HUES6 (cell line): ENCODE results near the gene RAB4B.
A peak's percentile ranks its signal among the peaks of the same experiment; 100 is the strongest.
"Not testable (repeated sequence)": the region's sequence is repeated elsewhere in the genome, so short reads cannot be mapped to it uniquely, and the experiment has no call there.

ENCODE experiments used
- H3K27ac ChIP-seq: 2 replicates; pipeline ENCODE4 v1.7.0; 2013; ENCODE audit warnings: low read depth, mild to moderate bottlenecking, low read length, inconsistent platforms
- H3K27me3 ChIP-seq: 2 replicates; pipeline ENCODE4 v1.6.1; 2013; ENCODE audit warnings: low read length; ENCODE audit not compliant: control insufficient read depth, insufficient read depth
- H3K36me3 ChIP-seq: 2 replicates; pipeline ENCODE4 v1.6.1; 2013; ENCODE audit warnings: low read length; ENCODE audit not compliant: control insufficient read depth, insufficient read depth
- H3K4me1 ChIP-seq: 2 replicates; pipeline ENCODE4 v1.6.1; 2013; ENCODE audit warnings: low read length; ENCODE audit not compliant: control insufficient read depth, insufficient read depth
- H3K4me3 ChIP-seq: 2 replicates; pipeline ENCODE4 v1.5.1; 2013; ENCODE audit warnings: low read depth, low read length
- H3K9ac ChIP-seq: one replicate; pipeline ENCODE4 v1.6.1; 2013; ENCODE audit warnings: mild to moderate bottlenecking, low read length
- H3K9me3 ChIP-seq: 2 replicates; pipeline ENCODE4 v1.6.1; 2013; ENCODE audit warnings: low read depth, low read length; ENCODE audit not compliant: control insufficient read depth, insufficient read depth

RAB4B gene

GRCh38 chr19:40807147-40808020 lies 29.3 kb downstream of the RAB4B start:
- Histone ChIP-seq H3K36me3 (peaks cover 52% of the 10 kb centered on the region), H3K9ac (peak overlapping the region; percentile 21), H3K27me3 (peaks cover 8% of the 10 kb centered on the region; the same call in 1 of the 2 replicates), H3K27ac (no peak overlapping the region), H3K4me3 (no peak overlapping the region), H3K4me1 (peaks cover 66% of the 10 kb centered on the region), H3K9me3 (no peaks in the 10 kb centered on the region)

GRCh38 chr19:40808021-40808325 lies 29.9 kb downstream of the RAB4B start:
- peaks cover 64% of the 10 kb centered on the region for H3K4me1 ChIP-seq
- H3K27me3 ChIP-seq = peaks cover 12% of the 10 kb centered on the region; the same call in 1 of the 2 replicates
- H3K27ac ChIP-seq = no peak overlapping the region
- peaks cover 47% of the 10 kb centered on the region for H3K36me3 ChIP-seq
- H3K4me3 ChIP-seq = no peak overlapping the region
- no peak overlapping the region for H3K9ac ChIP-seq
- H3K9me3 ChIP-seq = no peaks in the 10 kb centered on the region

- Histone ChIP-seq H3K9me3 (no peaks in the 10 kb centered on the region), H3K27me3 (peaks cover 13% of the 10 kb centered on the region; the same call in 1 of the 2 replicates), H3K36me3 (peaks cover 42% of the 10 kb centered on the region), H3K4me3 (no peak overlapping the region), H3K4me1 (peaks cover 60% of the 10 kb centered on the region), H3K9ac (no peak overlapping the region), H3K27ac (no peak overlapping the region)
Measured at GRCh38 chr19:40808497-40808896, 30.4 kb downstream of the RAB4B start.

GRCh38 chr19:40809358-40810086 lies 31.5 kb downstream of the RAB4B start:
- H3K27ac ChIP-seq = no peak overlapping the region
- H3K4me1 ChIP-seq = peaks cover 50% of the 10 kb centered on the region
- no peaks in the 10 kb centered on the region for H3K9me3 ChIP-seq
- peaks cover 31% of the 10 kb centered on the region for H3K36me3 ChIP-seq
- H3K27me3 ChIP-seq = peaks cover 22% of the 10 kb centered on the region
- H3K4me3 ChIP-seq = peak overlapping the region; percentile 64; the same call in 1 of the 2 replicates
- no peak overlapping the region for H3K9ac ChIP-seq

GRCh38 chr19:40810160-40810559 lies 32.1 kb downstream of the RAB4B start:
- H3K9me3 ChIP-seq = no peaks in the 10 kb centered on the region
- H3K36me3 ChIP-seq = peaks cover 26% of the 10 kb centered on the region
- no peak overlapping the region for H3K27ac ChIP-seq
- H3K27me3 ChIP-seq = peaks cover 25% of the 10 kb centered on the region
- H3K9ac ChIP-seq = peak overlapping the region; percentile 18
- peaks cover 44% of the 10 kb centered on the region for H3K4me1 ChIP-seq
- peak overlapping the region; percentile 64 for H3K4me3 ChIP-seq

- Histone ChIP-seq H3K4me3 (peak overlapping the region; percentile 64), H3K27me3 (peaks cover 29% of the 10 kb centered on the region), H3K36me3 (peaks cover 23% of the 10 kb centered on the region), H3K4me1 (peaks cover 37% of the 10 kb centered on the region), H3K9ac (peak overlapping the region; percentile 61)
- not testable (repeated sequence) for H3K9me3 ChIP-seq, H3K27ac ChIP-seq
Measured at GRCh38 chr19:40810649-40811408, 32.8 kb downstream of the RAB4B start.

GRCh38 chr19:40811478-40812341 lies 33.7 kb downstream of the RAB4B start:
- Histone ChIP-seq H3K9me3 (no peaks in the 10 kb centered on the region), H3K9ac (peak overlapping the region; percentile 61), H3K27ac (no peak overlapping the region), H3K4me3 (peak overlapping the region; percentile 64), H3K36me3 (peaks cover 23% of the 10 kb centered on the region), H3K4me1 (peaks cover 29% of the 10 kb centered on the region), H3K27me3 (peaks cover 29% of the 10 kb centered on the region)

- H3K9me3 ChIP-seq, H3K9ac ChIP-seq, H3K4me3 ChIP-seq, H3K27ac ChIP-seq: not testable (repeated sequence)
- Histone ChIP-seq H3K4me1 (peaks cover 22% of the 10 kb centered on the region), H3K27me3 (peaks cover 29% of the 10 kb centered on the region), H3K36me3 (peaks cover 18% of the 10 kb centered on the region)
Measured at GRCh38 chr19:40812571-40812970, 34.5 kb downstream of the RAB4B start.

- H3K4me1 ChIP-seq = peaks cover 21% of the 10 kb centered on the region; the same call in 1 of the 2 replicates
- H3K9me3 ChIP-seq = no peaks in the 10 kb centered on the region
- peaks cover 33% of the 10 kb centered on the region for H3K27me3 ChIP-seq
- no peak overlapping the region for H3K4me3 ChIP-seq
- peaks cover 12% of the 10 kb centered on the region for H3K36me3 ChIP-seq
- no peak overlapping the region for H3K27ac ChIP-seq
- no peak overlapping the region for H3K9ac ChIP-seq
Measured at GRCh38 chr19:40813182-40813581, 35.1 kb downstream of the RAB4B start.

- Histone ChIP-seq H3K9ac (no peak overlapping the region), H3K4me1 (peaks cover 17% of the 10 kb centered on the region; the same call in 1 of the 2 replicates), H3K27me3 (peaks cover 36% of the 10 kb centered on the region), H3K27ac (no peak overlapping the region), H3K4me3 (no peak overlapping the region), H3K9me3 (no peaks in the 10 kb centered on the region), H3K36me3 (no peaks in the 10 kb centered on the region)
Measured at GRCh38 chr19:40815223-40815622, 37.2 kb downstream of the RAB4B start.
